GM12865 (cell line): ENCODE data around the gene COL27A1.

ENCODE experiments used
- DNase-seq: peaks from one replicate; pipeline ENCODE4 v3.0.0; 2010; ENCODE audit warnings: low read depth
- H3K4me3 ChIP-seq: 2 replicates; pipeline ENCODE4 v1.5.1; 2011; ENCODE audit warnings: mild to moderate bottlenecking, low read depth, low read length, control low read depth
- CTCF ChIP-seq: IDR thresholded peaks from 2 replicates; pipeline ENCODE4 v1.5.1; 2011; ENCODE audit warnings: low read length, control low read depth, low read depth, inconsistent platforms; ENCODE audit not compliant: insufficient read depth; ENCODE audit errors: missing control alignments

Gene COL27A1

GRCh38 chr9:114210136-114210535 lies 54.8 kb downstream of the COL27A1 start:
- no peak overlapping the region for H3K4me3 ChIP-seq
- no peak for DNase-seq
- no peak for TF ChIP-seq CTCF

GRCh38 chr9:114210691-114211276 lies 55.4 kb downstream of the COL27A1 start:
- H3K4me3 ChIP-seq: no peak overlapping the region
- DNase-seq: no peak
- no peak for TF ChIP-seq CTCF

GRCh38 chr9:114212826-114213225 lies 57.5 kb downstream of the COL27A1 start:
- TF ChIP-seq CTCF: no peak
- no peak for DNase-seq
- no peak overlapping the region for H3K4me3 ChIP-seq

GRCh38 chr9:114213566-114213965 lies 58.2 kb downstream of the COL27A1 start:
- no peak for TF ChIP-seq CTCF
- no peak overlapping the region for H3K4me3 ChIP-seq
- no peak for DNase-seq

- no peak for TF ChIP-seq CTCF
- DNase-seq: no peak
- no peak overlapping the region for H3K4me3 ChIP-seq
Measured at GRCh38 chr9:114214181-114214580, 58.8 kb downstream of the COL27A1 start.

GRCh38 chr9:114214686-114215414 lies 59.5 kb downstream of the COL27A1 start:
- TF ChIP-seq CTCF: no peak
- H3K4me3 ChIP-seq: no peak overlapping the region
- DNase-seq: no peak

GRCh38 chr9:114216081-114216480 lies 60.7 kb downstream of the COL27A1 start:
- no peak overlapping the region for H3K4me3 ChIP-seq
- TF ChIP-seq CTCF: no peak
- DNase-seq: no peak
